Peyer's patch (tissue), 4 donors: ENCODE measurements around the gene ISOC2. TPM values are rescaled to one million over a fixed set of nuclear protein-coding genes. Genes with fewer than 3 reads are reported as not detected.

ENCODE experiments used
- DNase-seq, 3 donors: peaks; one replicate each; pipeline ENCODE4 v3.0.0-alpha.2; 2017 to 2019
- H3K27ac ChIP-seq, 4 donors: fragments of 200-600 bp; sonication (generic); one replicate each; pipeline ENCODE4 v1.5.1; 2016 to 2019
- H3K27me3 ChIP-seq, 2 donors: fragments of 200-600 bp; sonication (generic); one replicate each; pipeline ENCODE4 v1.5.1; 2019
- H3K36me3 ChIP-seq, 3 donors: fragments of 200-600 bp; sonication (generic); one replicate each; pipeline ENCODE4 v1.5.1; 2016 to 2019
- H3K4me1 ChIP-seq, 4 donors: fragments of 200-600 bp; sonication (generic); one replicate each; pipeline ENCODE4 v1.5.1; 2016 to 2019
- H3K4me3 ChIP-seq, 4 donors: fragments of 200-600 bp; sonication (generic); 1 replicate in 3 of 4; 2 replicates in 1 of 4; pipeline ENCODE4 v1.5.1; 2016 to 2019; ENCODE audit warnings: mild to moderate bottlenecking in 1 of 4
- H3K9me3 ChIP-seq, 4 donors: fragments of 200-600 bp; sonication (generic); one replicate each; pipeline ENCODE4 v1.5.1; 2016 to 2019; ENCODE audit warnings: mild to moderate bottlenecking in 1 of 4
- POLR2A ChIP-seq, 2 donors: fragments of 450-650 bp; IDR thresholded peaks; one replicate each; pipeline ENCODE4 v1.5.1; 2017; ENCODE audit warnings: antibody characterized with exemption in 2 of 2, mild to moderate bottlenecking in 2 of 2, moderate library complexity in 2 of 2
- total RNA-seq, 4 donors: library from RNA; depleted of rRNA; stranded (reverse); fragments of >200 nt; gene quantifications; one replicate each; pipeline ENCODE4 v1.1.0, GENCODE V29; 2016
- TF ChIP-seq, protein P1 (sequence below), 6 experiments: fragments of 450-650 bp in 4 of 6; fragments of 200-600 bp in 2 of 6; sonication (generic) in 1 of 6; IDR thresholded peaks; one replicate each; pipeline ENCODE4 v1.5.1; 2017 to 2019; ENCODE audit warnings: antibody characterized with exemption in 6 of 6, mild to moderate bottlenecking in 3 of 6, moderate library complexity in 1 of 6

Gene ISOC2
- total RNA-seq, 4 donors from 2014 or later = 28.1 to 102 (median 60.0) TPM

DNA sequence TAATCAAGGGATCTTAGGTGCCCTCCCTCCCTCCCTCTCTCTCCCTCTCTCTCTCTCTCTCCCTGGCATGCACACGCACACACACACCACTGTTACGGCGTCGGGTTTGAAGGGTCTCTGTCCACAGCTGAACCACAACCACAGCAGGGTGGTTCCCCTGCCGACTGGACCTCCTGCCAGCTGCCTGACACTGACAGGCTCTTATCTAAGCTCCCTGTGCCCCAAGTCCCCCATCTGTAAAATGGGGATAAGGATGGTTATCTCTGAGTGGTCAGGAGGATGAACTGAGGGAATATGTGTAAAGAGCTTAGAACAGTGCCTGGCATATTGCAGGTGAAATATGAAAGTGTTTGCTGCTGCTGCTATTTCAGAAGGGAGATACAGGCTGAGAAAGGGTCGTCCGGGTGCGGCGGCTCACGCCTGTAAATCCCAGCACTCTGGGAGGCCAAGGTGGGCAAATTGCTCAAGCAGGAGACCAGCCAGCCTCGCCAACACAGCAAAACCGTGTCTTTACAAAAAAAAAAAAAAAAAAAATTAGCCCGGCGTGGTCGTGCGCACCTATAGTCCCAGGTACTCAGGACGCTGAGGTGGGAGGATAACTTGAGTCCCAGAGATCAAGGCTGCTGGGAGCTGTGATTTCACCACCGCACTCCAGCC lies 17.5 kb downstream of the ISOC2 start:
- Histone ChIP-seq H3K36me3 (no peaks in the 10 kb centered on the region), H3K27me3 (peaks cover 0 to 47% of the 10 kb centered on the region in 2 donors), H3K4me1 (peaks cover 0 to 24% (median 9%) of the 10 kb centered on the region in 4 donors), H3K27ac (no peak overlapping the region), H3K4me3 (no peak overlapping the region), H3K9me3 (no peaks in the 10 kb centered on the region)
- no peak for DNase-seq
- no peak for TF ChIP-seq POLR2A (IDR thresholded peaks at IDR 0.05)
- TF ChIP-seq, protein P1, sequence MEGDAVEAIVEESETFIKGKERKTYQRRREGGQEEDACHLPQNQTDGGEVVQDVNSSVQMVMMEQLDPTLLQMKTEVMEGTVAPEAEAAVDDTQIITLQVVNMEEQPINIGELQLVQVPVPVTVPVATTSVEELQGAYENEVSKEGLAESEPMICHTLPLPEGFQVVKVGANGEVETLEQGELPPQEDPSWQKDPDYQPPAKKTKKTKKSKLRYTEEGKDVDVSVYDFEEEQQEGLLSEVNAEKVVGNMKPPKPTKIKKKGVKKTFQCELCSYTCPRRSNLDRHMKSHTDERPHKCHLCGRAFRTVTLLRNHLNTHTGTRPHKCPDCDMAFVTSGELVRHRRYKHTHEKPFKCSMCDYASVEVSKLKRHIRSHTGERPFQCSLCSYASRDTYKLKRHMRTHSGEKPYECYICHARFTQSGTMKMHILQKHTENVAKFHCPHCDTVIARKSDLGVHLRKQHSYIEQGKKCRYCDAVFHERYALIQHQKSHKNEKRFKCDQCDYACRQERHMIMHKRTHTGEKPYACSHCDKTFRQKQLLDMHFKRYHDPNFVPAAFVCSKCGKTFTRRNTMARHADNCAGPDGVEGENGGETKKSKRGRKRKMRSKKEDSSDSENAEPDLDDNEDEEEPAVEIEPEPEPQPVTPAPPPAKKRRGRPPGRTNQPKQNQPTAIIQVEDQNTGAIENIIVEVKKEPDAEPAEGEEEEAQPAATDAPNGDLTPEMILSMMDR (IDR thresholded peaks at IDR 0.05) = no peak

DNA sequence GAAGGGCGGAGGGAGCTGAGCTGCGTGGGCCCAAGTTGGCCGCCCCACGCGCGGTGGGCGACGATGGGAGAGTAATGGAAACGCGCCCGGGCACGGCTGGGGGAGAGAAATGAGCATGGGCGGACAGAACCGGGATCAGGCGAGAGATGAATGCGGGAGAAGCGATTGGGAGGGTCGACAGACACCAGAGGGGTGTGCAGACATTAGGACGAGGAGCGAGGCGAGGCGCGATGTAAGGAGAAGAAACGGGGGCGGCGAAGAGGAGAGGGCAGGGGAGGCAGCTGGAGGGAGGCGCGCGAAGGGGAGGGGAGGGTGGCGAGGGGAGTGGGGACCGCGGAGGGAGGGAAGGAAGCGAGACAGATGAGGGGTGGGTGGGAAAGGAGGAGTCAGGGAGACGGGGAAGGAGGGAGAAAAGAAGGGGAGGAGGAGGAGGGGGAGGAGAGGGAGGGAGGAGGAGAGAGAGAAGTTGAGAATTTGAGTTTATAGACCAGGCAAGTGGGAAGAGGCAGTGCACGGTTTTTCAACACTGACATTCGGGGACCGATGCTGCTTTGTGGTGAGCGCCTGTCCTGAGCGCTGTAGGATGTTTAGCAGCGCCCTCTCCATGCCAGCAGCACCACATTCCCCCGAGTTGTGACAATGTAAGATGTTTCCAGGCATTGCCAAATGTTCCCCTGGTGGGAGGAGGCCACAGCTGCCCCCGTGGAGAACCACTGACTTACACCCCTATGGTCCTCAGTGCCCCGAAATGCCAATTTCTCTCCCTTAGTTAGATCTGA lies 18.2 kb downstream of the ISOC2 start, which contains the start of gene SHISA7:
TSS of gene SHISA7 (minus strand) at position 256 of the 779 bp plus-strand sequence. CDS start 437 bp downstream, outside the sequence.
- no peak within 1 kb of the TSS for H3K27ac ChIP-seq
- no peak within 1 kb of the TSS for H3K4me3 ChIP-seq
- H3K9me3 ChIP-seq = no peaks in the 10 kb centered on the region
- DNase-seq = no peak
- peaks cover 0 to 47% of the 10 kb centered on the region in 2 donors for H3K27me3 ChIP-seq
- TF ChIP-seq, protein P1 (IDR thresholded peaks at IDR 0.05) = no peak
- no peak for TF ChIP-seq POLR2A (IDR thresholded peaks at IDR 0.05)
- peaks cover 0 to 24% (median 9%) of the 10 kb centered on the region in 4 donors for H3K4me1 ChIP-seq
- H3K36me3 ChIP-seq = no peaks in the 10 kb centered on the region

DNA sequence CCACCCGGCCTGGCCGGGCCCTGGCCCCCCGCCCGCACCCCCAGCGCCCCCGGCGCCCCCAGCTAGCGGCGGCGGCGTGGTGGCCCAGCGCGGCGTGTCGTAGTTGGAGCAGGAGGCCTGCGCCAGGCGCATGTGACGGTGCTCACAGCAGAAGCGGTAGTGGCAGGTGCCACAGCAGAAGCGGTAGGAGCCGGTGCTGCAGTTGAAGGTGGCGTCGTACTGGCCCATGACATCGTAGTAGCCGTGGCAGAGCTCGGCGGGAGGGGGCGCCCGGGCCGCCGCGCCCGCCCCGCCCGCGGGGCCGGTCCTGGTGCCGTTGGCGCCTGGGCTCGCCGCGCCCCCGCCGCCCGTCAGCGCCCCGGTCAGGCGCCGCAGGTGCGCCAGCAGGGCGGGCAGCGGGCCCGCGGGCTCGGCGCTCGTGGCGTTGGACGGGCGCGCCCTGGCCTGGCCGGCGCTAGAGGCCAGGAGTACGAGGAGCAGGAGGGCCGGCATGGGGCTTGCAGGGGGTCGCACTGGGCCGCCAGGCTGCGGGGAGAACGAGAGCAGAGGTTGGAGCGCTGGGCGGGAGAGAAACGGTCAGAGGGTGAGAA lies 19.0 kb downstream of the ISOC2 start:
- H3K27ac ChIP-seq = no peak overlapping the region
- H3K4me1 ChIP-seq = peaks cover 0 to 24% (median 9%) of the 10 kb centered on the region in 4 donors
- DNase-seq = no peak
- H3K4me3 ChIP-seq = no peak overlapping the region
- peaks cover 0 to 55% of the 10 kb centered on the region in 2 donors for H3K27me3 ChIP-seq
- no peak for TF ChIP-seq POLR2A (IDR thresholded peaks at IDR 0.05)
- TF ChIP-seq, protein P1 (IDR thresholded peaks at IDR 0.05) = no peak
- H3K9me3 ChIP-seq = no peaks in the 10 kb centered on the region
- H3K36me3 ChIP-seq = no peaks in the 10 kb centered on the region

DNA sequence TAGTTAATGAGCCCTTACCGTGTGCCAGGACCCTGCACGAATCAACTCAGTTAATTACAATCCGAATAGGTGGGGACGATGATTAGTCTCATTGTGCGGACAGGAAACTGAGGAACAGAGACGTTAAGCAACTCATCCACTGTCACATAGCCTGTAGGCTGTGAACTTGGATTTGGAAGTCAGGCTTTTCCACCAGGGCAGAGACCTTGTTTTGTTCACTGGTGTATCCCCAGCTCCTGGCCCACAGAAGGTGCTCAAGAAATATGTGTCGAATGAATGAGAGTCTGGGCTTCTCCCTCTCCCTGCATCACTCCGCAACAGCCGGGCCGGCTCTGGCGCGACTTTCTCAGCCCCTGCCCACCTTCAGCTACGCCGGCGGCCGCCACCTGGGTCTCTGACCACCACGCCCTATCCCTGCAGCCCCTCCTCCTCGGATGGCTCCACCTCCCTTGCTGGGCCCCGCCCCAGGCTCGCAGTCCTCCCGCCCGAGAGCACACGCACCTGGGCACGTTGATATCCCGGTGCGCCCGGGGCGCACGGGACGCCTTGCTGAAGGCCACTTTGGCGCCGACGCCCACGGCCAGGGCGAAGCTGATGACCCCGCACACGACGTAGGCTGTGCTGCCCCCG lies 19.6 kb downstream of the ISOC2 start:
- TF ChIP-seq POLR2A (IDR thresholded peaks at IDR 0.05) = no peak
- TF ChIP-seq, protein P1 (IDR thresholded peaks at IDR 0.05) = no peak

DNA sequence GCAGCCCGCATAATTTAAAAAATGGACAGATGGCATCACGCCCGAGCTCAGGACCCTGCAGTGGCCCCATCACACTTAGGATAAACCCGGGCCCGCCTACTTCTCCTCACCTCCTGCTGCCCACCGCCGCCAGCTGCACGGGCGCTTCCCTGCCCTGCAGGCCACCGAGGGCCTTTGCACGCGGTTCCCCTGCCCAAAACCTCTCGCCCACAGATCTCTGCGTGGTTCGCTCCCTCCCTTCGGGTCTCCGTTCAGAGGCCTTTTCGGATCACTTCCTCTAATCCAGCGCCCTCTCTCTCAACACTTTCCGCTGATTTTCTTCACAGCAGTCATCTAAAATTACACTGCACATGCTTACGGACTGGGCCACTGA lies 20.1 kb downstream of the ISOC2 start:
- Histone ChIP-seq H3K9me3 (no peaks in the 10 kb centered on the region), H3K36me3 (no peaks in the 10 kb centered on the region), H3K4me1 (peaks cover 0 to 24% (median 9%) of the 10 kb centered on the region in 4 donors), H3K27me3 (peaks cover 0 to 57% of the 10 kb centered on the region in 2 donors), H3K27ac (no peak overlapping the region), H3K4me3 (no peak overlapping the region)
- no peak for TF ChIP-seq POLR2A (IDR thresholded peaks at IDR 0.05)
- TF ChIP-seq, protein P1 (IDR thresholded peaks at IDR 0.05) = no peak
- DNase-seq = no peak

More for the DNA sequence above, 19.6 kb downstream of the ISOC2 start:
- H3K4me3 ChIP-seq = no peak overlapping the region
- H3K27ac ChIP-seq = no peak overlapping the region
- H3K36me3 ChIP-seq = no peaks in the 10 kb centered on the region
- DNase-seq = no peak
- peaks cover 0 to 57% of the 10 kb centered on the region in 2 donors for H3K27me3 ChIP-seq
- H3K4me1 ChIP-seq = peaks cover 0 to 24% (median 9%) of the 10 kb centered on the region in 4 donors
- no peaks in the 10 kb centered on the region for H3K9me3 ChIP-seq
